Neutrophil (primary cell): ENCODE results near the gene C12orf76.
A peak's percentile ranks its signal among the peaks of the same experiment; 100 is the strongest.

Experiments used
- H3K27ac ChIP-seq: fragments of 200-600 bp; sonication (generic); 2 replicates; pipeline ENCODE4 v1.5.1; 2016; ENCODE audit warnings: mild to moderate bottlenecking, moderate library complexity
- H3K27me3 ChIP-seq: fragments of 200-600 bp; sonication (generic); 2 replicates; pipeline ENCODE4 v1.6.0; 2016; ENCODE audit warnings: mild to moderate bottlenecking
- H3K36me3 ChIP-seq: fragments of 200-600 bp; sonication (generic); 2 replicates; pipeline ENCODE4 v1.5.1; 2017
- H3K4me1 ChIP-seq, 2 experiments: fragments of 200-600 bp in 1 of 2; sonication (generic) in 1 of 2; 1 replicate in 1 of 2; 2 replicates in 1 of 2; pipeline versions ENCODE4 v1.5.1 to v1.6.1; 2013 to 2016; ENCODE audit warnings: low read depth in 1 of 2, low read length in 1 of 2, mild to moderate bottlenecking in 1 of 2, moderate library complexity in 1 of 2; ENCODE audit not compliant: control insufficient read depth in 1 of 2, insufficient read depth in 1 of 2
- H3K4me3 ChIP-seq, 2 experiments: fragments of 200-600 bp in 1 of 2; sonication (generic) in 1 of 2; 1 replicate in 1 of 2; 2 replicates in 1 of 2; pipeline ENCODE4 v1.5.1; 2013 to 2016; ENCODE audit warnings: low read depth in 1 of 2, low read length in 1 of 2, mild to moderate bottlenecking in 1 of 2, moderate library complexity in 1 of 2
- H3K9me3 ChIP-seq: fragments of 200-600 bp; sonication (generic); 2 replicates; pipeline ENCODE4 v1.5.1; 2016
- CTCF ChIP-seq: fragments of 200-600 bp; sonication (generic); IDR thresholded peaks from 2 replicates; pipeline ENCODE4 v1.5.1; 2016; ENCODE audit warnings: antibody characterized with exemption

Gene C12orf76

GRCh38 chr12:110029290-110029815 is 19.0 kb downstream of the C12orf76 start:
- Histone ChIP-seq H3K27me3 (no peaks in the 10 kb centered on the region), H3K27ac (no peak overlapping the region), H3K4me3 (no peak overlapping the region), H3K9me3 (peaks cover 4% of the 10 kb centered on the region), H3K36me3 (peaks cover 98% of the 10 kb centered on the region), H3K4me1 (peaks cover 10 to 11% of the 10 kb centered on the region in 2 experiments)
- TF ChIP-seq CTCF = no peak

GRCh38 chr12:110028323-110028722 is 20.0 kb downstream of the C12orf76 start:
- Histone ChIP-seq H3K27ac (no peak overlapping the region), H3K4me1 (peaks cover 10 to 11% of the 10 kb centered on the region in 2 experiments), H3K4me3 (no peak overlapping the region), H3K9me3 (peaks cover 4% of the 10 kb centered on the region), H3K27me3 (no peaks in the 10 kb centered on the region), H3K36me3 (peaks cover 98% of the 10 kb centered on the region)
- TF ChIP-seq CTCF = no peak

GRCh38 chr12:110024051-110024450 is 24.3 kb downstream of the C12orf76 start:
- peaks cover 100% of the 10 kb centered on the region for H3K36me3 ChIP-seq
- H3K4me1 ChIP-seq = peaks cover 10 to 11% of the 10 kb centered on the region in 2 experiments
- peak overlapping the region; percentile 43 for H3K27ac ChIP-seq
- no peaks in the 10 kb centered on the region for H3K9me3 ChIP-seq
- H3K27me3 ChIP-seq = no peaks in the 10 kb centered on the region
- H3K4me3 ChIP-seq = no peak overlapping the region
- no peak for TF ChIP-seq CTCF

GRCh38 chr12:110023059-110023980 is 25.0 kb downstream of the C12orf76 start:
- Histone ChIP-seq H3K9me3 (no peaks in the 10 kb centered on the region), H3K4me1 (peaks cover 10 to 11% of the 10 kb centered on the region in 2 experiments), H3K27me3 (no peaks in the 10 kb centered on the region), H3K36me3 (peaks cover 100% of the 10 kb centered on the region), H3K4me3 (no peak overlapping the region), H3K27ac (peak overlapping the region; percentile 43)
- no peak for TF ChIP-seq CTCF

GRCh38 chr12:110020956-110021355 is 27.4 kb downstream of the C12orf76 start:
- no peaks in the 10 kb centered on the region for H3K27me3 ChIP-seq
- TF ChIP-seq CTCF = no peak
- H3K4me1 ChIP-seq = no peaks in the 10 kb centered on the region
- H3K36me3 ChIP-seq = peaks cover 100% of the 10 kb centered on the region
- H3K27ac ChIP-seq = peak overlapping the region; percentile 40
- H3K9me3 ChIP-seq = no peaks in the 10 kb centered on the region
- no peak overlapping the region for H3K4me3 ChIP-seq
